ENCODE data around the gene OTC. TPM values are rescaled to one million over a fixed set of nuclear protein-coding genes. Genes with fewer than 3 reads are reported as not detected.

OTC gene
- total RNA-seq, 1 donor from 2014 or later = not detected

DNA sequence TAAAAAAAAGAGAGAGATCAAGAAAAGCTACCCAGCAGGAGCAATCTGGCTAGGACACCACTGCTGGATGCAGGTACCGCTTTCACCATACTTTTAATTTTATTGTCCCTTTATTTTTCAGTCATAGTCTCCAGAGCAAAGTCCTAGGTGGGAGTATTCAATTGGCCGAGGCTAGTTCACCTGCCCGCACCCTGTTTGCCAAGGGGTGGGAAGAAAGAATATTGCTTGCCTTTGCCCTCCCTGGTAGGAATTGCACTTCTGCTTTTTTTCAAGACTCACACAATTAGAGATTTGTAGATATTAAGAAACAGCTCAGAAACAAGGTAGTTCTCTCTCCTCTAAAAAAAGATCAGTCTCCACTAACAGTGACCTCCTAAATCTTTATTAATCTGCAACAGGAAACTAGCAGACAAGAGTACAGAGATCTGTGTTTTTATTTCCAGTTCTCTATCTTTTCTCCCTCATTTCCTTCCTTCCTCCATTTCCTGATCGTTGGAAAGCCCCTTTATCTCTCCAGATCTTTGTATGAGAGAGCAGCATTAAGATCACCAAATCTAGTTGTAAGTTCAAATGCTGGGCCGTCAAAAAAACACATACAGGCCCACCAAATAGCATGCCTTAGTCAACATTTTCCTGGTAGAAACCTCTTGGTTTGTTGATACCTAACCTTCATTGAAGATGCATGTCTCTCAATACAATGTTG, 15.7 kb upstream of the OTC start:
- no peaks in the 10 kb centered on the region for H3K4me1 Mint-ChIP-seq
- H3K27ac Mint-ChIP-seq = no peak overlapping the region
- H3K9me3 Mint-ChIP-seq = no peaks in the 10 kb centered on the region
- intact Hi-C loops (cut with micrococcal nuclease) = no loop called here
- no peaks in the 10 kb centered on the region for H3K36me3 Mint-ChIP-seq (ENCODE audit: low read depth)
- H3K4me3 Mint-ChIP-seq = no peak overlapping the region
- H3K27me3 Mint-ChIP-seq = peaks cover 7% of the 10 kb centered on the region
- DNase-seq = no peak

DNA sequence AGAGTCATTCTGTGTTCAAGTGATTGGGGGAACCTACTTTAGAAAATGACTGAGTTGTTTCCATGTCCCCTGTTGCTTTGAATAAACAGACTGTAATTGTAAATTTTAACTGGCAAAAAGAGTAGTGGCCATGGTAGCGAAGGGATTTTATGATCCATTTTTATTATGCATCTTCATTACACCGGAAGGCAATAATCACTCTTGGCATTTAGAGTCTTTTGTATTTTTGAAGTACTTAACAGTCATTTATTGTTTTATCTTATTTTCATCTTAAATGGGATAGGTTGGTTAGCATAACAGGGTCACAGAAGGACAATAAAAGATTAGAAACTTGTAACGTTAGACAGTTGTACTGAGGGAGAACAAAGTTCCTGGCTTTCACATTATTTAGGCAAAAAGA, 11.0 kb upstream of the OTC start:
- H3K27me3 Mint-ChIP-seq = peaks cover 7% of the 10 kb centered on the region
- no peak overlapping the region for H3K4me3 Mint-ChIP-seq
- H3K9me3 Mint-ChIP-seq = no peaks in the 10 kb centered on the region
- no peak for DNase-seq
- intact Hi-C loops (cut with micrococcal nuclease) = no loop called here
- no peak overlapping the region for H3K27ac Mint-ChIP-seq
- no peaks in the 10 kb centered on the region for H3K4me1 Mint-ChIP-seq
- H3K36me3 Mint-ChIP-seq (ENCODE audit: low read depth) = no peaks in the 10 kb centered on the region

- Mint-ChIP-seq H3K4me3 (no peak overlapping the region), H3K9me3 (no peaks in the 10 kb centered on the region), H3K27me3 (peaks cover 5% of the 10 kb centered on the region), H3K36me3 (ENCODE audit: low read depth) (no peaks in the 10 kb centered on the region), H3K27ac (no peak overlapping the region), H3K4me1 (no peaks in the 10 kb centered on the region)
- intact Hi-C loops (cut with micrococcal nuclease) = no loop called here
- no peak for DNase-seq
Observed at GRCh38 chrX:38342853-38343778, 9.3 kb upstream of the OTC start.

- no peak for DNase-seq
- no peak overlapping the region for H3K27ac Mint-ChIP-seq
- no peak overlapping the region for H3K4me3 Mint-ChIP-seq
- no peaks in the 10 kb centered on the region for H3K4me1 Mint-ChIP-seq
- peaks cover 6% of the 10 kb centered on the region for H3K27me3 Mint-ChIP-seq
- intact Hi-C loops (cut with micrococcal nuclease) = no loop called here
- H3K9me3 Mint-ChIP-seq = no peaks in the 10 kb centered on the region
- no peaks in the 10 kb centered on the region for H3K36me3 Mint-ChIP-seq (ENCODE audit: low read depth)
Observed at GRCh38 chrX:38346150-38346549, 6.3 kb upstream of the OTC start.

- no peak for DNase-seq
- no peaks in the 10 kb centered on the region for H3K4me1 Mint-ChIP-seq
- intact Hi-C loops (cut with micrococcal nuclease) = no loop called here
Observed at GRCh38 chrX:38347136-38347535, 5.3 kb upstream of the OTC start.

GRCh38 chrX:38351346-38351745, 1.1 kb upstream of the OTC start:
- Mint-ChIP-seq H3K27ac (no peak overlapping the region), H3K4me1 (no peaks in the 10 kb centered on the region), H3K4me3 (no peak overlapping the region), H3K36me3 (ENCODE audit: low read depth) (no peaks in the 10 kb centered on the region), H3K9me3 (no peaks in the 10 kb centered on the region), H3K27me3 (peaks cover 4% of the 10 kb centered on the region)
- intact Hi-C loops (cut with micrococcal nuclease) = no loop called here
- DNase-seq = no peak

More at GRCh38 chrX:38347136-38347535, 5.3 kb upstream of the OTC start:
- Mint-ChIP-seq H3K4me3 (no peak overlapping the region), H3K27ac (no peak overlapping the region), H3K27me3 (peaks cover 6% of the 10 kb centered on the region), H3K36me3 (ENCODE audit: low read depth) (no peaks in the 10 kb centered on the region), H3K9me3 (no peaks in the 10 kb centered on the region)

GRCh38 chrX:38356401-38356800, 4.0 kb downstream of the OTC start:
- no peak overlapping the region for H3K27ac Mint-ChIP-seq
- no peaks in the 10 kb centered on the region for H3K9me3 Mint-ChIP-seq
- intact Hi-C loops (cut with micrococcal nuclease) = no loop called here
- DNase-seq = no peak
- H3K4me3 Mint-ChIP-seq = no peak overlapping the region
- H3K36me3 Mint-ChIP-seq (ENCODE audit: low read depth) = no peaks in the 10 kb centered on the region
- no peaks in the 10 kb centered on the region for H3K27me3 Mint-ChIP-seq
- H3K4me1 Mint-ChIP-seq = no peaks in the 10 kb centered on the region

- no peak overlapping the region for H3K27ac Mint-ChIP-seq
- no peaks in the 10 kb centered on the region for H3K4me1 Mint-ChIP-seq
- H3K4me3 Mint-ChIP-seq = no peak overlapping the region
- no peaks in the 10 kb centered on the region for H3K9me3 Mint-ChIP-seq
- no peaks in the 10 kb centered on the region for H3K36me3 Mint-ChIP-seq (ENCODE audit: low read depth)
- H3K27me3 Mint-ChIP-seq = no peaks in the 10 kb centered on the region
- intact Hi-C loops (cut with micrococcal nuclease) = no loop called here
- no peak for DNase-seq
Observed at GRCh38 chrX:38357747-38358673, 5.6 kb downstream of the OTC start.

DNA sequence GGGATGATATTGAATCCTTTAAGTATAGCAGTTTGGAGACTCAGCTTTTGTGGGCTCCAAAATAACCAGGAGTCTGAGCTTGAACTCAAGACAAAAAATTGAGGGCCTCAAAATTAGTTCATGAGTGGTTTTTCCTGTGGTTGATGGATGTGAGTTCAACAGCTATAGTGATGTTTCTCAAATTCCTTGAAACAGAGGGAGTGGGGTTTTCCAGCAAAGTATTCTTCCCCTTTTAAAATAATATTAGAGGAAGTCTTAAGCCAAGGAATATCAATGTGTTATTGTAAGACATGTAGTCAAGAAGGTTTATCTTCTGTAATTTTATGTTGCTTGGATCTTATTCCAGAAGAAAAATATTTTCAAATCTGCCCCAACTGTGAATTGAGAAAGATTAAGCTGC, 10.6 kb downstream of the OTC start:
- intact Hi-C loops (cut with micrococcal nuclease) = no loop called here
- no peak for DNase-seq
- H3K4me3 Mint-ChIP-seq = no peak overlapping the region
- no peaks in the 10 kb centered on the region for H3K36me3 Mint-ChIP-seq (ENCODE audit: low read depth)
- peaks cover 2% of the 10 kb centered on the region for H3K27me3 Mint-ChIP-seq
- H3K27ac Mint-ChIP-seq = no peak overlapping the region
- H3K4me1 Mint-ChIP-seq = no peaks in the 10 kb centered on the region
- no peaks in the 10 kb centered on the region for H3K9me3 Mint-ChIP-seq

GRCh38 chrX:38365954-38366353, 13.6 kb downstream of the OTC start:
- Mint-ChIP-seq H3K36me3 (ENCODE audit: low read depth) (no peaks in the 10 kb centered on the region), H3K4me1 (no peaks in the 10 kb centered on the region), H3K9me3 (no peaks in the 10 kb centered on the region), H3K27me3 (peaks cover 2% of the 10 kb centered on the region), H3K4me3 (no peak overlapping the region), H3K27ac (no peak overlapping the region)
- no peak for DNase-seq
- intact Hi-C loops (cut with micrococcal nuclease) = no loop called here

DNA sequence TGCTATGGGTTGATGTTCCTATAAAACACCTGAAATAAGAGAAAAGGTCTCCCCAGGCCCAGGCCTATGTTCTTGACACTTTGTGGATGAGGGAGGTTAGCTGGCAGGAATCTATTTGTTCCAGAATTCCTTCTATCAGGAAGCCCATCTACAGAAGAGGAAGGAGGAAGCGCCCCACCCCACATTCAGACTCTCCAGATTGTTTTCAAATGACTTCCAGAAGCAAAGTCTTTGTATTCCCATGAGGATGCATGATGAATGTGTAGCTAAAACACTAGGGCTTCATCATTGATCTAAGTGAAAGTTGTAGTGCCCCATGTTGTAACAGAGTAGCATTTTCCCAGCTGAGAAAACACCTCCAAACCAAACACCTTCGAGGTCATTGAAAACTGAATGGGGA, 16.4 kb downstream of the OTC start:
- no peak overlapping the region for H3K4me3 Mint-ChIP-seq
- H3K4me1 Mint-ChIP-seq = no peaks in the 10 kb centered on the region
- H3K27me3 Mint-ChIP-seq = peaks cover 2% of the 10 kb centered on the region
- no peaks in the 10 kb centered on the region for H3K36me3 Mint-ChIP-seq (ENCODE audit: low read depth)
- no peak overlapping the region for H3K27ac Mint-ChIP-seq
- DNase-seq = no peak
- intact Hi-C loops (cut with micrococcal nuclease) = no loop called here
- no peaks in the 10 kb centered on the region for H3K9me3 Mint-ChIP-seq

DNA sequence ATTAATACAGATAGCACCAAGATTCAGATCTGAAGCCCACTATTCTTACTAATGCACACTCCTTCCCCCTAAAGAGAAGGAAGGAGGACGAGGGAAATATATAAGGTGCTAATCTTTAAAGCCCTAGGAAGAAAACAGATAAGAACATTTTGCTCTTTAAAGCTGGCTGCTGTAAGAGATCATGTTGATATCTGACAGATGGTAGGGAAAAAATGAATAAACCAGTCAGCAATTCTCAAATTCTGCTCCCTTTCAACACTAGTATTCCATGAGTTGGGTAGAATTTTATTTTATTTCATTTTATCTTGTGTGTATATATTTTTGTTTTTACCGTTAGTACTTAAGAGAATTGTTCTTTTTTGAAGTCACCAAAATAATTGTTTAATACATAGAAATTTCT, 19.2 kb downstream of the OTC start:
- Mint-ChIP-seq H3K27ac (no peak overlapping the region), H3K9me3 (no peaks in the 10 kb centered on the region), H3K4me3 (no peak overlapping the region), H3K27me3 (no peaks in the 10 kb centered on the region), H3K4me1 (no peaks in the 10 kb centered on the region), H3K36me3 (ENCODE audit: low read depth) (no peaks in the 10 kb centered on the region)
- intact Hi-C loops (cut with micrococcal nuclease) = no loop called here
- no peak for DNase-seq

DNA sequence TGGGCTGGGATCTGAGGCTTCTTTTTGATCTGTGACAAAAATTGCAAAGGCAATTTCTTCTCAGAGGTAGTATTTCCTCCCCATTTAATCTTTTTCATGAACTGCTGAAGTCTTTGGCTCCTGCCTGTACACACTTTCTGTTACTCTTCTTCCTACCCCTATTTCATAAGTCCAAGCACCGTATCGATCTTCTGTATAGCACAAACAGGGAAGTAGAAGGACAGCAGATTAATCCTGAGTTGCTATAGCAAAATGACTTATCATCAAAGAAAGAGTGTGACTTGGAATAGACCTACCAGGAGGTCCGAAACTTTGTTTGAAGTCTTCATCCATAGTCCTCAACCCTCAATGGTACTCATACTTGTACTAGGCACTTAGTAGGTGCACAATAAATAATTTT, 22.0 kb downstream of the OTC start:
- intact Hi-C loops (cut with micrococcal nuclease) = no loop called here
- Mint-ChIP-seq H3K36me3 (ENCODE audit: low read depth) (no peaks in the 10 kb centered on the region), H3K27ac (no peak overlapping the region), H3K9me3 (no peaks in the 10 kb centered on the region), H3K27me3 (no peaks in the 10 kb centered on the region), H3K4me1 (no peaks in the 10 kb centered on the region), H3K4me3 (no peak overlapping the region)
- no peak for DNase-seq

- H3K27me3 Mint-ChIP-seq = no peaks in the 10 kb centered on the region
- no peak overlapping the region for H3K4me3 Mint-ChIP-seq
- H3K9me3 Mint-ChIP-seq = no peaks in the 10 kb centered on the region
- no peak overlapping the region for H3K27ac Mint-ChIP-seq
- H3K4me1 Mint-ChIP-seq = no peaks in the 10 kb centered on the region
- H3K36me3 Mint-ChIP-seq (ENCODE audit: low read depth) = no peaks in the 10 kb centered on the region
- no peak for DNase-seq
- intact Hi-C loops (cut with micrococcal nuclease) = no loop called here
Observed at GRCh38 chrX:38375891-38376290, 23.5 kb downstream of the OTC start.
